Measurements from ENCODE around the gene CTNND2.

The CTNND2 gene

GRCh38 chr5:11878814-11879213 lies 25.4 kb downstream of the CTNND2 start:
- TF ChIP-seq, protein P1, sequence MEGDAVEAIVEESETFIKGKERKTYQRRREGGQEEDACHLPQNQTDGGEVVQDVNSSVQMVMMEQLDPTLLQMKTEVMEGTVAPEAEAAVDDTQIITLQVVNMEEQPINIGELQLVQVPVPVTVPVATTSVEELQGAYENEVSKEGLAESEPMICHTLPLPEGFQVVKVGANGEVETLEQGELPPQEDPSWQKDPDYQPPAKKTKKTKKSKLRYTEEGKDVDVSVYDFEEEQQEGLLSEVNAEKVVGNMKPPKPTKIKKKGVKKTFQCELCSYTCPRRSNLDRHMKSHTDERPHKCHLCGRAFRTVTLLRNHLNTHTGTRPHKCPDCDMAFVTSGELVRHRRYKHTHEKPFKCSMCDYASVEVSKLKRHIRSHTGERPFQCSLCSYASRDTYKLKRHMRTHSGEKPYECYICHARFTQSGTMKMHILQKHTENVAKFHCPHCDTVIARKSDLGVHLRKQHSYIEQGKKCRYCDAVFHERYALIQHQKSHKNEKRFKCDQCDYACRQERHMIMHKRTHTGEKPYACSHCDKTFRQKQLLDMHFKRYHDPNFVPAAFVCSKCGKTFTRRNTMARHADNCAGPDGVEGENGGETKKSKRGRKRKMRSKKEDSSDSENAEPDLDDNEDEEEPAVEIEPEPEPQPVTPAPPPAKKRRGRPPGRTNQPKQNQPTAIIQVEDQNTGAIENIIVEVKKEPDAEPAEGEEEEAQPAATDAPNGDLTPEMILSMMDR (IDR thresholded peaks at IDR 0.05; ENCODE audit: low read length, missing control alignments), result no peak
- no peak overlapping the region for H3K4me3 ChIP-seq (replicated peaks; ENCODE audit: low read depth, low read length)

DNA sequence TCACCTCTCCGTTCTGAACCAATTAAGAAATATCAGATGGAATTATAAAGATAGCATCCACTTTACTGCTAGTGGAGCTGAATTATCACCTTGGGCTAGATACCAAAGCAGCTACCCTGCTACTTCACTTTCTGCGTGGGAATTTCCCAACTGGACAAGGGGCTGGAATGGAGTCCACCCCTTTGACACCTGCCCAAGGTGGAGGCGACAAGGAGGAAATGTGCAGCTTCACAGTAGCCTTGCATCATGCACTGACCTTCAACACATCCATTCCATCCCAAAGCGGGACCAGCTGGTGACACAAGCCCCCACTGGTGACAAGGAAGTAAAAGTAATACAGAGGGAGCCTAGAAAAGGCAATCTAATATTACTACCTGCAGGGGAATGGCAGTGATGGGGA lies 30.7 kb downstream of the CTNND2 start:
- DNase-seq (ENCODE audit: low read depth), result no peak

More at GRCh38 chr5:11878814-11879213, 25.4 kb downstream of the CTNND2 start:
- no peak for DNase-seq (ENCODE audit: low read depth)

DNA sequence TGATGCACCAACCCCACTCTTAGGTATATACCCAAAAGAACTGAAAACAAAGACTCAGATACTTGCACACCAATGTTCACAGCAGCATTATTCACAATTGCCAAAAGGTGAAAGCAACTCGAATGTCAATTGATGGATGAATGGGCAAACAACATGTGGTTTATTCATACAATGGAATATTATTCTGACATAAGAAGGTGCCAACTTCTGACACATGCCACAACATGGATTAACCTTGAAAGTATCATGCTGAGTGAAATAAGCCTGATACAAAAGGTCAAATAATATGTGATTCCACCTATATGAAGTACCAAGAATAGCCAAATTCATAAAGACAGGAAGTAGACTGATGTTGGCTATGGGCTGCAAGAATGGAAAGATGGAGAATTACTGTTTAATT lies 35.0 kb downstream of the CTNND2 start:
- TF ChIP-seq, protein P1 (IDR thresholded peaks at IDR 0.05; ENCODE audit: low read length, missing control alignments), result no peak
- DNase-seq (ENCODE audit: low read depth), result no peak

More for the DNA sequence above, 30.7 kb downstream of the CTNND2 start:
- TF ChIP-seq, protein P1 (IDR thresholded peaks at IDR 0.05; ENCODE audit: low read length, missing control alignments), result no peak
- no peak overlapping the region for H3K4me3 ChIP-seq (replicated peaks; ENCODE audit: low read depth, low read length)

DNA sequence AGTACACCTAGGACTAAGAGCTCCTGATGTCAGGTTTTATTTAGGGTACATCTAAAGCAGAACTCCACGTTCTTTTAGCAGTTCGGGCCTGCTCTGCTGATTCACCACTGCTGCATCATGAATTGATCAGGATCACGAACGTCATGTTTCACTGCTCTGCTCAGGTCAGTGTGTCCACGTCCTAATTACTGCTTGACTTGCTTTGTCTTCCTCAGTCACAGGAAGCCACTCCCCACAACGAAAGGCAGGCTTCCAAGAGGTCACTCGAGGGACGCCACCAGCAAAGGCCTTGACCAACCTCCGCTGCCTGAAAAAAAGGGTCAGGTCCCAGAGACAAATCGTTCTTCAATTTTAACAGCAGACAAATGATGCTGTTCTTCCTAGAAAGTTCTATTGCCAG lies 40.3 kb downstream of the CTNND2 start:
- no peak for DNase-seq (ENCODE audit: low read depth)
- TF ChIP-seq, protein P1 (IDR thresholded peaks at IDR 0.05; ENCODE audit: low read length, missing control alignments), result no peak
- no peak overlapping the region for H3K4me3 ChIP-seq (replicated peaks; ENCODE audit: low read depth, low read length)

More for the DNA sequence above, 35.0 kb downstream of the CTNND2 start:
- no peak overlapping the region for H3K4me3 ChIP-seq (replicated peaks; ENCODE audit: low read depth, low read length)

- H3K4me3 ChIP-seq (replicated peaks; ENCODE audit: low read depth, low read length), result no peak overlapping the region
Measured at GRCh38 chr5:11857391-11857790, 46.9 kb downstream of the CTNND2 start.

DNA sequence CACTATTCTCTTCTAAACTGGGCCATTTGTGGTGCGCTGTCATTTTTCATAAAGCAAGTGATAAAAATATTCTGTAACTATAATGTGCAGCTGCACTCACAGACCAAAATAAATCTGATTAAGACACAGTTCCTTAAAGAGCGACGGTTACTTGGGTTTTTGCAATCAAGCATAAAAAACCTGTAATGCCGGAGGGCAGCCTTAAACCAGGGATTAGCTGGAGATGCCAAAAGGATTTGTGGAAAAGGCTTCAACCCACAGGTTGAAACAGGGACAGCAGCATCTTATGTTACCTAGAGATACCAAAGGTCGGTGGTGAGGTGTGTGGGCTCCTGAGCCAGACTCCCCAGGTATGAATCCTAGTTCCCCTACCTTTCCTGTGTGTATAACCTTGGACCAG lies 49.3 kb downstream of the CTNND2 start:
- DNase-seq (ENCODE audit: low read depth), result no peak
- H3K4me3 ChIP-seq (replicated peaks; ENCODE audit: low read depth, low read length), result no peak overlapping the region
- TF ChIP-seq, protein P1 (IDR thresholded peaks at IDR 0.05; ENCODE audit: low read length, missing control alignments), result no peak

More at GRCh38 chr5:11857391-11857790, 46.9 kb downstream of the CTNND2 start:
- DNase-seq (ENCODE audit: low read depth), result no peak
- TF ChIP-seq, protein P1 (IDR thresholded peaks at IDR 0.05; ENCODE audit: low read length, missing control alignments), result no peak

- DNase-seq (ENCODE audit: low read depth), result no peak
- TF ChIP-seq, protein P1 (IDR thresholded peaks at IDR 0.05; ENCODE audit: low read length, missing control alignments), result no peak
Measured at GRCh38 chr5:11853796-11854195, 50.5 kb downstream of the CTNND2 start.

More at GRCh38 chr5:11853796-11854195, 50.5 kb downstream of the CTNND2 start:
- no peak overlapping the region for H3K4me3 ChIP-seq (replicated peaks; ENCODE audit: low read depth, low read length)
